ENCODE results near the gene PLCD1.

PLCD1 gene

DNA sequence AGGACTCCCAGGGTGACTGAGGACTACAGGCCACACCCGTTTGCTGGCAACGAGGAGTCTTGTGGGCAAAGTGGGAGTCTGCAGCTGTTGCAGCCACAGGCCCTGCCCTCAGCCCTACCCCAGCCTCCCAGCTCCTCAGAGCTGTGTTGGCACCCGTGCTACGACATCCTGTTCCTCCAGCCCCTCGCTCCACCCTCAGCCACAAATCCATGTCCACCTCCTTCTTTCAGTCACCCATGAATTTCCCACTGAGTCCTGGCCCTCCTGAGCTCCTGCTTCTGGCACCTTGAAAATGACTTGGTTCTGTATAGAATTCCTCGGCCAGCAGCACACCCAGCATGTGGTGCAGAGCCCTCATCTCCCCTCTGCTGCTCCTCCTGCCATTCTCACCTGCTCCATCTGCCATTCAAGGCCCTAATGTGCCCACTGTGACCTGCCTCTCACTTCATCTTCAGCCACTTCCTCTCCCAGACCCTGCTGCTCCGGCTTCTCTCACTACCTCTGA, 59.8 kb downstream of the PLCD1 start:
- H3K9ac ChIP-seq (ENCODE audit: low read depth, low read length), result no peak overlapping the region
- H3K4me1 ChIP-seq (ENCODE audit: control insufficient read depth, insufficient read depth, low read length), result no peaks in the 10 kb centered on the region; the same call in 1 of the 2 replicates
- no peaks in the 10 kb centered on the region for H3K9me3 ChIP-seq (ENCODE audit: control insufficient read depth, insufficient read depth, low read length)
- no peaks in the 10 kb centered on the region for H3K27me3 ChIP-seq (ENCODE audit: control insufficient read depth, insufficient read depth, low read length)
- H3K27ac ChIP-seq (ENCODE audit: low read depth, low read length), result no peak overlapping the region
- no peaks in the 10 kb centered on the region for H3K36me3 ChIP-seq (ENCODE audit: control insufficient read depth, insufficient read depth, low read length)
- H3K4me3 ChIP-seq (ENCODE audit: low read depth, low read length), result no peak overlapping the region

DNA sequence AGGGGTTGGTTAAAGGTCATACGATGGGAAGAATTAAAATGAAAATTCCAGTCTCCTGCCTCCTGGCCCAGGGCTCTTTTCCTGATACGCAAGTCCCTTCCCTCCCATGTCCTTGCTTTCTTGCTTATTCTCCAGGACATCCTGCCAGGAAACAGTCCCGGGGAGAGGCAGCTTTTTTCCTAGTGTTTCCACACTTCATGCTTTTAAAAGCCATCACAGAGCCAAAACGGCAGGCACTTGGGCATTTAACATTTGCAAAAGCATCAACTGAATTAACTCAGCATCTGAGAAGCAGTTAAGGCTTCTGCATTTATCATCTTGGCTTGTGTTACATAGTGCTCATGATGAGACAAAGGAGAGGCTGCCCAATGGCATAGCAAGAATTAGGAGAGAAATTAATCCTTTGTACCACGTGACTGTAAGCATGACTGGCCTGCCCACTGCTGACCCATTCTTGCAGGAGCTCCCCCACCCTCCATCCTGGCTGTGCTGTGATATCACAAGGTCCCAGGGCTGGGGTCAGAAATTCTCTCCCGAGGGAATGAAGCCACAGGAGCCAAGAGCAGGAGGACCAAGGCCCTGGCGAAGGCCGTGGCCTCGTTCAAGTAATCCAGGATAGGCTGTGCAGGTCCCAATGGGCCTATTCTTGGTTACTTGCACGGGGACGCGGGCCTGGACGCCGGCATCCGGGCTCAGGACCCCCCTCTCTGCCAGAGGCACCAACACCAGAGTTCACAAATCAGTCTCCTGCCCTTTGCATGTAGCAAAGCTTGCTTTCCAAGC, 60.4 kb downstream of the PLCD1 start:
- H3K36me3 ChIP-seq (ENCODE audit: control insufficient read depth, insufficient read depth, low read length), result no peaks in the 10 kb centered on the region
- no peaks in the 10 kb centered on the region for H3K27me3 ChIP-seq (ENCODE audit: control insufficient read depth, insufficient read depth, low read length)
- no peak overlapping the region for H3K4me3 ChIP-seq (ENCODE audit: low read depth, low read length)
- no peak overlapping the region for H3K27ac ChIP-seq (ENCODE audit: low read depth, low read length)
- no peaks in the 10 kb centered on the region; the same call in 1 of the 2 replicates for H3K4me1 ChIP-seq (ENCODE audit: control insufficient read depth, insufficient read depth, low read length)
- no peak overlapping the region for H3K9ac ChIP-seq (ENCODE audit: low read depth, low read length)
- no peaks in the 10 kb centered on the region for H3K9me3 ChIP-seq (ENCODE audit: control insufficient read depth, insufficient read depth, low read length)

DNA sequence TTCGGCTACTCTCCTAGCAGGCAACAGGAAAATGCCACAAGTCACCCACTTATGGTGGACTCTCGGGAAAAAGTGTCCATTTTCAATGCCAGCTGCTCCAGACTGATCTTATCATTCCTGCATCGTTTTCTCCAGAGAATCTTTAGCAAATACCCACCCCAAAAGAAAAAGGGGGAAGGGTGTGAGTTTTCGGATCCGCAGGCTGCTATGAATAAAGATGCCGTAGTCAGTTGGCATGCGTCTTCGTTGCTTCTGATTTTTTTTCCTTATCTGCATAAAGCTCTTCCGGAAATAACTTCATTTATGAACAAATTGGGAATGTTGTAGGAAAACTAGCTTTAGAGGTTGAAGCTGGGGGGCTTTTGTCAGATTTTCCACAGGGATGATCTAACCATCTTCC, 61.2 kb downstream of the PLCD1 start:
- no peak overlapping the region for H3K9ac ChIP-seq (ENCODE audit: low read depth, low read length)
- no peaks in the 10 kb centered on the region for H3K9me3 ChIP-seq (ENCODE audit: control insufficient read depth, insufficient read depth, low read length)
- H3K36me3 ChIP-seq (ENCODE audit: control insufficient read depth, insufficient read depth, low read length), result no peaks in the 10 kb centered on the region
- H3K27me3 ChIP-seq (ENCODE audit: control insufficient read depth, insufficient read depth, low read length), result no peaks in the 10 kb centered on the region
- no peak overlapping the region for H3K4me3 ChIP-seq (ENCODE audit: low read depth, low read length)
- H3K4me1 ChIP-seq (ENCODE audit: control insufficient read depth, insufficient read depth, low read length), result peaks cover 3% of the 10 kb centered on the region
- no peak overlapping the region for H3K27ac ChIP-seq (ENCODE audit: low read depth, low read length)

DNA sequence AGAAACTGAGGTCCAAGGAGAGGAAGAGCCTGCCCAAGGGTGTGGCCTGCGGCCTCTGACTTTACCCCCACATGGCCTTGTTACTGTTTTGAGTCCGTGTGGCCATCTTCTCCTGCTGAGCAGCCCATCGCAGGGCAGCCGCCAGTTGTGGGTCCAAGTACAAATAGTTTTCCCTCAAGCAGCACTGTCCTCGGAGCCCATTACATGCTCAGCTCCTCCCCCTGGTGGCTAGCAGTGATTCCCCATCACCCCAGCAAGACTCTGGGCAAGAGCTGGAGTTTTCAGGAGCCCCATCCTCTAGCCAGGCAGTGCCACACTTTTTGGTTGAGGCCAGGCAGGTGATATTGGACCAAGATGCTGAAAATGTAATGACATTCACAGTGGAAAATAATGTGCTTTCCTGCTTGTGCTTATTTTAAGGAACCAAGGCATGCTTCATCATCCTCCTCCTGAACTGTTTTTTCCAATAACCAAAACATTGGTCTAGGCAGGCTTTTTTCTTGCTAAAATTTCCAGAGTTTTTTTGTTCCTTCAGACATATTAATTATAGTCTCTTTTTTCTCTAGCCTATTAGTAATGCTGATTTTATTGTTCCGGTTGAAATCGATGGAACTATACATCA, 62.1 kb downstream of the PLCD1 start:
- Histone ChIP-seq H3K9ac (ENCODE audit: low read depth, low read length) (no peak overlapping the region), H3K27ac (ENCODE audit: low read depth, low read length) (no peak overlapping the region), H3K4me1 (ENCODE audit: control insufficient read depth, insufficient read depth, low read length) (peaks cover 11% of the 10 kb centered on the region), H3K36me3 (ENCODE audit: control insufficient read depth, insufficient read depth, low read length) (no peaks in the 10 kb centered on the region), H3K9me3 (ENCODE audit: control insufficient read depth, insufficient read depth, low read length) (no peaks in the 10 kb centered on the region), H3K4me3 (ENCODE audit: low read depth, low read length) (no peak overlapping the region), H3K27me3 (ENCODE audit: control insufficient read depth, insufficient read depth, low read length) (no peaks in the 10 kb centered on the region)

DNA sequence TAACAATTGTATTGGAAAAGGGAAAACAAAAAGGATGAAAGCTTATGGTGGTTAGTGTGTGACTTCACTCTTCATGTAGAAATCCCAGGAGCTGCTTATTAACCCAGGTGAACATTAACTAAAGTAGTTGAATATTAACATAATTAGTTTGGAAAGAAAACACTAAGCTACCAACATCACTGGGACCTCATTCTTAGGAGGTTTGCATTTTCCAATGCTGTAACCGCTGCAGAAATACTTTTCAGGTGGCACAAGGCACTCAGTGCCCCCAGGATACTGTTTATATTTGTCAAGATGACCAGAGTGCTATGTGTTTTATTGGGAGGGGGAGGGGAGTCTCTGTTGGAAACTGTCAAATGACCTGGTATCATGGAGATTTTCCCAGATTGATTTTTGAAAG, 64.7 kb downstream of the PLCD1 start:
- Histone ChIP-seq H3K36me3 (ENCODE audit: control insufficient read depth, insufficient read depth, low read length) (no peaks in the 10 kb centered on the region), H3K9me3 (ENCODE audit: control insufficient read depth, insufficient read depth, low read length) (no peaks in the 10 kb centered on the region), H3K9ac (ENCODE audit: low read depth, low read length) (no peak overlapping the region), H3K27ac (ENCODE audit: low read depth, low read length) (no peak overlapping the region), H3K27me3 (ENCODE audit: control insufficient read depth, insufficient read depth, low read length) (no peaks in the 10 kb centered on the region), H3K4me1 (ENCODE audit: control insufficient read depth, insufficient read depth, low read length) (peaks cover 25% of the 10 kb centered on the region), H3K4me3 (ENCODE audit: low read depth, low read length) (no peak overlapping the region)

DNA sequence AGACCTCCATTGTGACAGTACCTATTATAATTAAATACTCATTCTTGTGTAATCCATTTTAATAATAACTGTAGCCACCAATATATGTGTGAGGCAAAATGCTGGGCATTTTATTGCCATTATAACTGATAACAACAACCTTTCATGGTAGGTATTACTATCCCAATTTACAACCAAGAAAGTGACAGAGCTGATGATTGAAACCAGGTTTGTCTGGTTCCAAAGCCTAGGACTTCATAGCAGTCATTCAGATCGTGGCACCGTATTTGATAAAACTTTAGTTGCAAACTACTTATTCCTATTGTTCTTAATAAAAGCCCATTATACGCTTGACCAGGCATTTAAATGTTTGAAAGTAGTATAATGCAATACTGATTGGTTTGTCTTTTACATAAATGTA, 65.3 kb downstream of the PLCD1 start:
- H3K4me1 ChIP-seq (ENCODE audit: control insufficient read depth, insufficient read depth, low read length), result peaks cover 25% of the 10 kb centered on the region
- no peaks in the 10 kb centered on the region for H3K9me3 ChIP-seq (ENCODE audit: control insufficient read depth, insufficient read depth, low read length)

DNA sequence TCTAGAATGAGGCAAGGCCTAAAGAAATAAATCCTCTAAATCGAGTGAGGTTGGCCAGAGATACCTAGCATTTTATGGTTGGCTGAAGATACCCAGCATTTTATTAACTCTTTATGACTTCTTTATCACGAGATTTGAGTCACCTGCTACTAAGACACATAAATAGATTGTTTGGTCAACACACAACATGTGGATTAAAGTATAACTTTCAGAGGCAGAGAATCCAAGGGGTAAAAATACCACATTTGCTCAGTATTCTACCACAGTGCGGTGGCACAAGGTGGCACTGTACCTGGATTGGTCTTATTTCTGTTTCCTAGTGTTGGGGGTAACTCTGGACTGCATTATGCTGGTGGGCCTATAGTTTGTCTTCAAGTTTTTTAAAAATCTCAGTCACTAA, 65.8 kb downstream of the PLCD1 start:
- no peaks in the 10 kb centered on the region for H3K27me3 ChIP-seq (ENCODE audit: control insufficient read depth, insufficient read depth, low read length)
- H3K27ac ChIP-seq (ENCODE audit: low read depth, low read length), result no peak overlapping the region

More for the DNA sequence above, 65.3 kb downstream of the PLCD1 start:
- H3K36me3 ChIP-seq (ENCODE audit: control insufficient read depth, insufficient read depth, low read length), result no peaks in the 10 kb centered on the region
- no peak overlapping the region for H3K4me3 ChIP-seq (ENCODE audit: low read depth, low read length)
- H3K27me3 ChIP-seq (ENCODE audit: control insufficient read depth, insufficient read depth, low read length), result no peaks in the 10 kb centered on the region
- H3K27ac ChIP-seq (ENCODE audit: low read depth, low read length), result no peak overlapping the region
- no peak overlapping the region for H3K9ac ChIP-seq (ENCODE audit: low read depth, low read length)

DNA sequence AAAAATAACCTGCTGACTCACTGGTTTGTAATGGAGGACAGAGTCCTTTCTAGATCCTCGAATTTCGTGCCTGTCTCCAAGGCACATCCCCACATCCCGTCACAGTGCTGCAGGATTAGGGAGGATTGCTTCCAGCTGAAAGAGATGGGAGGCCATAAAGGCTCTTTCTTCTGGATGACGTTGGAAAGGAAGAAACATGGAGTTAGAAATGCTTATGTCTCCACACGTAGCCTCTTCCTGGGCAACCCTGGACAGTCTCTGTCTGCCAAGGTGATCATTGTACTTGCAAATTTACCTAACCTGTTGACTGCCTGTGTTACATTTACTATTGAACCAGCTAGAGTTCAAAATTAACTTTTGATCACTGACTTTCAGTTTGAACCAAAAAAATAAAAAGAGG, 66.4 kb downstream of the PLCD1 start:
- 0 out of 2 replicates have a peak overlapping the region, but pooled peaks have one; percentile 34 for H3K9ac ChIP-seq (ENCODE audit: low read depth, low read length)
- no peaks in the 10 kb centered on the region for H3K9me3 ChIP-seq (ENCODE audit: control insufficient read depth, insufficient read depth, low read length)
- peak overlapping the region; percentile 21 for H3K27ac ChIP-seq (ENCODE audit: low read depth, low read length)
- H3K4me1 ChIP-seq (ENCODE audit: control insufficient read depth, insufficient read depth, low read length), result peaks cover 25% of the 10 kb centered on the region
- no peaks in the 10 kb centered on the region for H3K27me3 ChIP-seq (ENCODE audit: control insufficient read depth, insufficient read depth, low read length)
- no peak overlapping the region for H3K4me3 ChIP-seq (ENCODE audit: low read depth, low read length)
- H3K36me3 ChIP-seq (ENCODE audit: control insufficient read depth, insufficient read depth, low read length), result no peaks in the 10 kb centered on the region

More for the DNA sequence above, 65.8 kb downstream of the PLCD1 start:
- H3K4me1 ChIP-seq (ENCODE audit: control insufficient read depth, insufficient read depth, low read length), result peaks cover 25% of the 10 kb centered on the region
- H3K4me3 ChIP-seq (ENCODE audit: low read depth, low read length), result no peak overlapping the region
- H3K36me3 ChIP-seq (ENCODE audit: control insufficient read depth, insufficient read depth, low read length), result no peaks in the 10 kb centered on the region
- H3K9me3 ChIP-seq (ENCODE audit: control insufficient read depth, insufficient read depth, low read length), result no peaks in the 10 kb centered on the region
- H3K9ac ChIP-seq (ENCODE audit: low read depth, low read length), result no peak overlapping the region

DNA sequence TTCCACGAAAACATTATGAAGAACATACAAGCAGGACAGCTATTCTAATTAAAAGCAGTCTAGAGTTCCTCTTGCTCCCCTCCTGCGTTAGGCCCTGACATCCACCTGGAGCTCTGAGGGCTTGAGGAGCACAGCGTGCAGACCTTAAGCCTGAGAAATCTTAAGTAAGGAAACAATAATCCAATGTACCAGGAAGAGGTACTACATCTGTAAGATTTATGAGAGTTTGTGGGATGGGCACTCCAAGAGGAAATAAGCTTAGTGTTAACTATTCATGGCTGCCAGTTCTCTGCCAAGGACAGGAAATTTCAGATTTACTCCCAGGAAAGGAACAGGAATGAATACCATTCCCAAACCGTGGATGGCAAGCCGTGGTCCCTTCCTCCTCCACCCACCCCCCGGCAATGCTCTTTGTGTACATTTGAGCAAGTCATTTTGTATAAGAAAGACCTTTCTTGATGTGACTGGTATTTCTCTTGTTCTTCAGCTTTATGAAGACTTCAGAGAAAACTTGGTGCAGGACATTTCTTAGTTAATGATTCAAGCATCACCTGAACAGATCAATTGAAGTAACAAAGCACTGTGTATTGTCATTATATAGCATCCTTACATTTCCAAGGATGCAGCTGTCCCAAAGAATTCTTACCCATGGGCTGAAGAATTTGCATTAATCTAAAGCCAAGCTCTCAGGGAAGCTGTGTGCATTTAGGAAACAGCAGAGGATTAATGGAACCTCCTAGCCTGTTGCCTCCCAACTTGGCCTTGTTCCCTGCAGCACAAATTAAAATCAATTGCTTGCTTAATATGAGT, 67.6 kb downstream of the PLCD1 start:
- Histone ChIP-seq H3K9ac (ENCODE audit: low read depth, low read length) (no peak overlapping the region), H3K27ac (ENCODE audit: low read depth, low read length) (peak overlapping the region; percentile 66), H3K4me3 (ENCODE audit: low read depth, low read length) (no peak overlapping the region; the same call in 1 of the 2 replicates), H3K27me3 (ENCODE audit: control insufficient read depth, insufficient read depth, low read length) (no peaks in the 10 kb centered on the region), H3K9me3 (ENCODE audit: control insufficient read depth, insufficient read depth, low read length) (no peaks in the 10 kb centered on the region), H3K4me1 (ENCODE audit: control insufficient read depth, insufficient read depth, low read length) (peaks cover 25% of the 10 kb centered on the region), H3K36me3 (ENCODE audit: control insufficient read depth, insufficient read depth, low read length) (no peaks in the 10 kb centered on the region)

DNA sequence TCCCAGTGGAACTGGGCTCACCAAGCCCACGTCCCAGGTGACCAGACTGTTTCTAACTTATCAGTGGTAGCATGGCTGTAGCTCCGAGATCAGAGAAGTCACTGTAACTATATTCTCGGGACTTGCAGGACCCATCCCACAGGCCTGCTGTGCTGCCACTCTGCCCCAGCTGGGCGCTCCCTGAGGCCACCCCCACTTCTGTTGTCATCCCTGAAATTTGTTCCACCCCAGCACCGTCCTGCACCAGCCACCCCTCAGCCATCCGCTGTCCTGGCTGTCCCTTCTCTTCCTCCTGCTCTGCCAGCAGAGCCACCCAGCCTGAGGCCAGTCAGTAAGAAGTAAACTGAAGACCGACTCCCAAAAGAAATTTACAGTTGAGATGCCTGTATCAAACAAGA, 71.9 kb downstream of the PLCD1 start:
- H3K27ac ChIP-seq (ENCODE audit: low read depth, low read length), result no peak overlapping the region
- peaks cover 10% of the 10 kb centered on the region for H3K36me3 ChIP-seq (ENCODE audit: control insufficient read depth, insufficient read depth, low read length)
- no peaks in the 10 kb centered on the region for H3K9me3 ChIP-seq (ENCODE audit: control insufficient read depth, insufficient read depth, low read length)
- H3K27me3 ChIP-seq (ENCODE audit: control insufficient read depth, insufficient read depth, low read length), result no peaks in the 10 kb centered on the region
- peaks cover 24% of the 10 kb centered on the region for H3K4me1 ChIP-seq (ENCODE audit: control insufficient read depth, insufficient read depth, low read length)
- no peak overlapping the region for H3K9ac ChIP-seq (ENCODE audit: low read depth, low read length)
- no peak overlapping the region for H3K4me3 ChIP-seq (ENCODE audit: low read depth, low read length)

Data from HUES48 (cell line).